ENCODE results near the gene UBN2. TPM values are rescaled to one million over a fixed set of nuclear protein-coding genes. Genes with fewer than 3 reads are reported as not detected.

Gene UBN2
- total and polyA plus RNA-seq, 2 of the 13 experiments (the other 11 are each of a cell fraction or from before 2014, with no cell fraction given): 5.6 to 5.7 TPM

GRCh38 chr7:139192014-139192706 lies 38.9 kb upstream of the UBN2 start:
- intact Hi-C loops (cut with micrococcal nuclease; ENCODE audit: unreplicated experiment) (no loop called here), in situ Hi-C loops (cut with HindIII; ENCODE audit: extremely low pct_ligation_motif_present, low pct_unique_long_range_greater_than_20kb) (no loop called here)
- H3K4me2 ChIP-seq (ENCODE audit: low read depth, low read length): no peak overlapping the region
- ChIA-PET CTCF (ENCODE audit: low intra/inter-chr PET ratio, low total read pairs) (no interaction called here), POLR2A (no interaction called here)
- no peaks in the 10 kb centered on the region for H3K79me2 ChIP-seq (ENCODE audit: insufficient read depth, low read length)
- H3K4me1 ChIP-seq (ENCODE audit: insufficient read depth, low read length): no peaks in the 10 kb centered on the region
- H3K36me3 ChIP-seq (replicated peaks in 1 of 2; ENCODE audit: control insufficient read depth in 1 of 2, insufficient read depth in 2 of 2, low read length in 2 of 2): no peaks in the 10 kb centered on the region
- H3K27me3 ChIP-seq (ENCODE audit: control insufficient read depth in 1 of 2, insufficient read depth in 2 of 2, low read length in 2 of 2): no peaks in the 10 kb centered on the region
- no peak for DNase-seq (ENCODE audit: low spot score)
- H3K27ac ChIP-seq (ENCODE audit: extremely low read length, insufficient read depth, low read length): no peak overlapping the region
- FAIRE-seq: no peak
- H3K4me3 ChIP-seq (replicated peaks in 1 of 3; ENCODE audit: insufficient read depth in 1 of 3, low read depth in 2 of 3, low read length in 3 of 3): no peak overlapping the region
- no peaks in the 10 kb centered on the region for H4K20me1 ChIP-seq (ENCODE audit: insufficient read depth, low read length)
- WGBS (ENCODE audit: low lambda C conversion rate): 84% methylated on average over 3 of the region's 3 CpGs
- TF ChIP-seq ZNF207 (IDR thresholded peaks at IDR 0.05; ENCODE audit: borderline replicate concordance): no peak
- TF ChIP-seq FIP1L1 (IDR thresholded peaks at IDR 0.05; ENCODE audit: borderline replicate concordance, insufficient read depth, low read depth, low read length): no peak
- TF ChIP-seq ZNF501 (CRISPR knock-in tag; IDR thresholded peaks at IDR 0.05): no peak
- no peak for TF ChIP-seq CREB1 (IDR thresholded peaks at IDR 0.05)
- no peak for TF ChIP-seq CREB1 (CRISPR knock-in tag; IDR thresholded peaks at IDR 0.05)
- TF ChIP-seq, protein P1, sequence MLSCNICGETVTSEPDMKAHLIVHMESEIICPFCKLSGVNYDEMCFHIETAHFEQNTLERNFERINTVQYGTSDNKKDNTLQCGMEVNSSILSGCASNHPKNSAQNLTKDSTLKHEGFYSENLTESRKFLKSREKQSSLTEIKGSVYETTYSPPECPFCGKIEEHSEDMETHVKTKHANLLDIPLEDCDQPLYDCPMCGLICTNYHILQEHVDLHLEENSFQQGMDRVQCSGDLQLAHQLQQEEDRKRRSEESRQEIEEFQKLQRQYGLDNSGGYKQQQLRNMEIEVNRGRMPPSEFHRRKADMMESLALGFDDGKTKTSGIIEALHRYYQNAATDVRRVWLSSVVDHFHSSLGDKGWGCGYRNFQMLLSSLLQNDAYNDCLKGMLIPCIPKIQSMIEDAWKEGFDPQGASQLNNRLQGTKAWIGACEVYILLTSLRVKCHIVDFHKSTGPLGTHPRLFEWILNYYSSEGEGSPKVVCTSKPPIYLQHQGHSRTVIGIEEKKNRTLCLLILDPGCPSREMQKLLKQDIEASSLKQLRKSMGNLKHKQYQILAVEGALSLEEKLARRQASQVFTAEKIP (CRISPR knock-in tag; IDR thresholded peaks at IDR 0.05; ENCODE audit: borderline replicate concordance): no peak
- TF ChIP-seq PAF1 (CRISPR knock-in tag; IDR thresholded peaks at IDR 0.05): no peak
- TF ChIP-seq FOXC1 (CRISPR knock-in tag; IDR thresholded peaks at IDR 0.05; ENCODE audit: borderline replicate concordance): no peak
- TF ChIP-seq GTF2F1 (IDR thresholded peaks at IDR 0.05; ENCODE audit: low read length): no peak
- TF ChIP-seq KAT7 (CRISPR knock-in tag; IDR thresholded peaks at IDR 0.05; ENCODE audit: borderline replicate concordance): no peak
- TF ChIP-seq ELK4 (CRISPR knock-in tag; IDR thresholded peaks at IDR 0.05; ENCODE audit: borderline replicate concordance): no peak
- TF ChIP-seq, protein P2, sequence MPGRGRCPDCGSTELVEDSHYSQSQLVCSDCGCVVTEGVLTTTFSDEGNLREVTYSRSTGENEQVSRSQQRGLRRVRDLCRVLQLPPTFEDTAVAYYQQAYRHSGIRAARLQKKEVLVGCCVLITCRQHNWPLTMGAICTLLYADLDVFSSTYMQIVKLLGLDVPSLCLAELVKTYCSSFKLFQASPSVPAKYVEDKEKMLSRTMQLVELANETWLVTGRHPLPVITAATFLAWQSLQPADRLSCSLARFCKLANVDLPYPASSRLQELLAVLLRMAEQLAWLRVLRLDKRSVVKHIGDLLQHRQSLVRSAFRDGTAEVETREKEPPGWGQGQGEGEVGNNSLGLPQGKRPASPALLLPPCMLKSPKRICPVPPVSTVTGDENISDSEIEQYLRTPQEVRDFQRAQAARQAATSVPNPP (CRISPR knock-in tag; IDR thresholded peaks at IDR 0.05): no peak
- no peaks in the 10 kb centered on the region for H3K9me3 ChIP-seq (ENCODE audit: low read length)
- H2AFZ ChIP-seq (ENCODE audit: low read length): no peak overlapping the region
- no TSS peak for BruUV-seq (replicated peaks)
- no peak overlapping the region for H3K9ac ChIP-seq (ENCODE audit: insufficient read depth, low read depth, low read length)
- no peak for ATAC-seq
